HL-60/S4 (cell line): ENCODE results near the gene RNF121.

ENCODE experiments used
- in situ Hi-C: fragments of 300-500 bp; cut with MboI; formaldehyde crosslinking; loops from 2 replicates; pipeline ENCODE4 v1.14.3; 2022; ENCODE audit warnings: low sequenced_read_pairs

The RNF121 gene

DNA sequence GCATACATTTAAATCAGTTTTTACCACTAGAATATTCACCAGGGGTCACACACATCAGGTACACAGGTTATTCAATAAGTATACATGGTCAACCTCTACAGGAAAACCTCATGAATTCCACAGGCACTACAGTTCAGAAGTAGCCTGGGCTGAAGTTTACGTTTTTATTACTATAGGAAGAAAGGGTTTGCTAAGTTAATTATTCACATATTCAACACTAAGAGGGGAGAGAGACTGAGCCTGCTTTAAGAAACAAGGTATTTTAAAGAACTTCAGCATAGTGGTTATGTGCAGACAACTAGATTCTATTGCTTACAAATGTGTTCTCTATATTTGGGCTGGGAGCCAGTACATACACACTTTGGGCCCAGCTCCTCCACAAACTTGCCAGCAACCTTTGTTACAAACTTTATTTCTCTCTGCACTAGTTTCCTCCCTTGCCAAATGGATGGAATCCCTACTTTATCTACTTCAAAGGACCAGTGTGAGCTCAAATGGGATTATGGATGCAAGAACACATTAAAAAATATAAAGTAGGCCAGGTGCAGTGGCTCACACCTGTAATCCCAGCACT lies 101.7 kb downstream of the RNF121 start:
- in situ Hi-C loops = loop anchor here (10.0 kb wide), 1 partner anchor 114 kb away; no protein-coding TSS in a partner anchor

DNA sequence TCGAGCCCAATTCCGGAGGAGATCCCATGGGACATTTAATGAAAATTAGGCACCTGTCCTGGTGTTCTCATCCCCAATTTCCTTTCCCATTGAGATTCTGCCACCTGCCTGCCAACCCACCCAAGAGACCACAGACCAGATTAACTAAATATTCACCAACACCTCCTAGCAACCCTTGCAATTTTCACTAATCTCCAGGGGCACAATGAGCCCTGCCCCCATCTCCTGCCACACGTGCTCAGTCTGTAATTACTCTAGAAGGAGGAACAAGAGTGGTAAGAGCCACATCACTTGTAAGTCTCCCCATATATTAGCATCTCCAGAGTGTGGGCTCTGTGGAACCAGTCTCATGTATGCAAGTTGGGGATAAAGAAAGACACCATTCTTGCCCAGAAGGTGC lies 107.8 kb downstream of the RNF121 start:
- in situ Hi-C loops = loop anchor here (10.0 kb wide), 1 partner anchor 108 kb away; no protein-coding TSS in a partner anchor

GRCh38 chr11:72037554-72038311 lies 108.9 kb downstream of the RNF121 start:
- in situ Hi-C loops = loop anchor here (10.0 kb wide), 1 partner anchor 107 kb away; no protein-coding TSS in a partner anchor

- in situ Hi-C loops = loop anchor here (10.0 kb wide), 1 partner anchor 106 kb away; no protein-coding TSS in a partner anchor
Observed at GRCh38 chr11:72038491-72038890, 109.6 kb downstream of the RNF121 start.

DNA sequence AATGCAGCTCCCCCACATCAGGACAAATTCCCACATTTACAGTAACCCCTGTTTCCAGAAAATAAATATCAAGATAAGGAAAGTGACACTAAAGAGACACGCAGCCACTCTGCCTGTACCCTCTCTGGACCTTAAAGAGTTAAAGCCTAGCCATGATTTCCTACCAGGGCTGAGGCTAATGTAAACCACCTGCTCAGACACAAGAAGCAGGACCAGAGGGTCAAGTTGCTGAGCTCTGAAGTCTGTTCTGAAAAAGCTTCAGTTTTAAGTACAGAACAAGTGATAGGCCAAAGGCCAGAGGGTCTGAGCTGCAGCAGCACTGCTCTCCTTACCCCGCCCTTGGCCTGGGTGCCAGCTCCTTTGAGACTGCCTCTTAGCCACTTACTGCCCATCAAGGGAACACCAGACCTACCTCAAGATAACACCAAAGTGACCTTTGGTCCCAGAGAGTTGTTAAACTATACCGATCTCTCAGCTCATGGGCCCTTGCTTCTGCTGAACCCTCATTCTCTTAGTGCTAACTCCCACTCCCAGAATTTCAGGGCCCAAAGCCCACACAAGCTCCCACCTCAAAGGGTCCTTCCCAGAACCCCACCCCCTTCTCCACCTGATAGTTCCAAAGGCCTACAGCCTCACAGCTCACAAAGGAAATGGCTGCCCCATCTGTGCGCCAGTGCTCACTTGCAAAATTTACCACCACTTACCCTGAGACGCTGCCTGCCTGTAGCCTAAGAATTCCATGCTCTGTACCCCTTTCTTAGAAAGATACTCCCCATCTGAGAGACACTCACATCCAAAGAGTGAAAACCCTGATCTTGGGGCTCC lies 110.4 kb downstream of the RNF121 start:
- in situ Hi-C loops = loop anchor here (10.0 kb wide), 1 partner anchor 106 kb away; no protein-coding TSS in a partner anchor

GRCh38 chr11:72039856-72040401 lies 111.1 kb downstream of the RNF121 start:
- in situ Hi-C loops = loop anchor here (10.0 kb wide), 1 partner anchor 105 kb away; no protein-coding TSS in a partner anchor

DNA sequence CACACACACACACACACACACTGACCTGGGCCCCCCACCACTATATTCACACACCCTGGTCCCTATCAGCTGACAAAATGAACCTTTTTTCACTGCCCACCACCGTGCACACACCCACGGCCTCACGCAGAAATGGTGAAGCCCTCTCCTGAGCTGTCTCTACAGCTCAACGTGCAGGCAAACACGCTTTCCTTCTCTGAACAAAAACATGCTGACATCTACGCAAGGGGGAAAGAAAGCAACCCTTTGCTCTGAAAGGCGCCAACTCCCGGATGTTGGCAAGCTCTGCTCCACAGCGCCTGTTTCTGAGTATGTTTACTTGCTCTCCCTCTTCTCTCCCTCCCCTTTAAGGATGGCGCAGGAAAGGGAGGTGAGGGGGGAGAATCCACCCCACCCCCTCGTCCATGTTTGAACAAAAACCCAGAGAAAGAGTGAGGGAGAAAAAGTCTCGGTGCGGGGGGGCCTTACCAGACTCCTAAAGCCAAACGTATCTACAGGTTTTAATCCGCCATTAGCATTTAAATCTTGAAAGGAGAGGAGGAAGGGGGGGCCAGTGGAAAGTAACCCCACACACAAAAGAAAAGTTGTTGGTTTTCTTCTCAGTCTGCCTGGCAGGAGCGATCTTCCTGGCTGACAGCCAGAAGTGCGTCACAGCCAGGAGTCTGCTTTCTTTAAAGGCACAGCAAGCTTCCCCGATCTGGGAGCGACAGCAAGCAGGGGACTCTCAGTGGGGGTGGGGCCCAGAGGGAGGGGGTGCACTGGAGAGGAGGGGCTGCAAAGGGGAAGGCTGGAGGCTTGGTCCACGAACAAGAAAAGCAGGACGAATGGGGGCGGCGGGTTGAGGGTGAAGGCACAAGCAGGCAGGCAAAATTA lies 111.9 kb downstream of the RNF121 start:
- in situ Hi-C loops = no loop called here

DNA sequence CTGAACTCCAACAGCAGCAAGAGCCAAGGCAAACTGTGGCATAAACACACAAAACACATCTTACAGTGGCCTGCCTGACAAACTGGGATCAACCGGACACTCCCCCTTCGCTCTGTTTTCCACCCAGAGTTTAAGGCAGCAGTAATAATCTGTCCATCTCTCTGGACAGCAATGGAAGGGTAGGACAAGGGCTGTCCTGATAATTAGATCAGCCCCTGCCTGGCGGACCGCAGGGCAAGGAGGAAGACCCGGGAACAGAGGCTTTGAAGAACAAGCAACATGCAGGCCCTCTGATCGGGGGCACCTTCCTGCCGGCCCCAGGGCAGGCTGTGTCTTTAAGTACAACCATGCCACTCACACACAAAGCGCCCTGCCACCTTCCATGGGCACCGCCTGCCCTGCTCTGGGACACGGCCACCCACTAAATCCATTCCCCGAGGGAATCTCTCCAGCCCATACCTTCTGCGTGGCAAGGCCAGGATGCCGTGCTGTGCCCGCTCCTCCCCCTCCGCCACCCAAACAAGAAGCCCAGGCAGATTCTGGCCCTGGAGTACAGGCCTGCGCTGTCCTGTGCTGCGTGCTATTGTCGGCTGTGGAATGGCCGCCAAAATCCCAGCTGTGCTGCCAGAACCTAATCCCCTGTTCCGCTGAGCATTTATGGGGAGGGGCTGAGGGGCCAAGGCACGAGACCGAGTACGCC lies 112.7 kb downstream of the RNF121 start:
- in situ Hi-C loops = no loop called here

DNA sequence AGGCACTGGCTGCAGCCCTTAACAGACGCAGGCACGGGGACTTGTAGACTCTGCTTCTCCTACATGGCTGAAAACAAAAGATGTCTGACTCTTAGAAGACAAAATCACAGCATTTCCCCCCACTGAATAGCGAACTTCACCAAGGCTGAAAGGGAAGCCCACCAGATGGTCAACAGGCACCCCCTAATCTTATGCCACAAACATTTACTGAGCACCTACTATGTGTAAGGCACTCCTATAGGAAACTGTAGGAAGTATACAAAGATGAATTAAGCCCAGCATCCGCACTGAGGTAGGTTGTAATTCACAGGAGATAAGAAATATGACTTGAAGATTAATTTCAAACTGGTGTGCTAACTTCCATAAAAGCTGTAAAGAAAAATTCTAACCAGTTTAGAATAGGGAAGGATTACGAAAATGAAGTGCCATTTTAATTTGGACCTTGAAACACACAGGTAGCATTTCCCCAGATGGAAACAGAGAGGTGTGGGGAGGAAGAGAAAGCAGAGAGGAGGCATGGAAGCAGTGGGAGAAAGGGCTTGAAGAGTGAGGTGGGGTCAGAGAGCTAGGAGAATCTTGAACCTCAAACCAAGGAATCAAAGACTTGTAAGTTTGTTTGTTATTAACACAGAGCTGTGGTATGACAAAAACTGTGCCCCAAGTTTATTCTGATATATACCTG lies 113.4 kb downstream of the RNF121 start:
- in situ Hi-C loops = no loop called here

- in situ Hi-C loops = no loop called here
Observed at GRCh38 chr11:72045849-72046248, 117.0 kb downstream of the RNF121 start.
